Mononuclear cell (primary cell): Measurements from ENCODE around the gene TRAF7. TPM values are rescaled to one million over a fixed set of nuclear protein-coding genes. Genes with fewer than 3 reads are reported as not detected.

Experiments
- H3K27me3 ChIP-seq: 2 replicates; pipeline ENCODE4 v1.6.0; 2011; ENCODE audit warnings: low read length, control low read depth; ENCODE audit not compliant: insufficient read depth
- H3K4me1 ChIP-seq: 2 replicates; pipeline ENCODE4 v1.5.1; 2011; ENCODE audit warnings: mild to moderate bottlenecking, low read length, control low read depth; ENCODE audit not compliant: insufficient read depth
- H3K4me3 ChIP-seq: 2 replicates; pipeline ENCODE4 v1.5.1; 2011; ENCODE audit warnings: mild to moderate bottlenecking, low read length, moderate library complexity
- H3K9me3 ChIP-seq: 2 replicates; pipeline ENCODE4 v1.5.1; 2011; ENCODE audit warnings: low read depth, mild to moderate bottlenecking, control low read depth, low read length
- total RNA-seq: library from RNA; depleted of rRNA; stranded (reverse); fragments of >200 nt; gene quantifications from one replicate; pipeline ENCODE4 v1.2.3, GENCODE V29; 2012

The TRAF7 gene
- total RNA-seq, 1 donor: 17.9 TPM

GRCh38 chr16:2150418-2151187 is 5.0 kb upstream of the TRAF7 start:
- H3K4me3 ChIP-seq: no peak overlapping the region
- H3K9me3 ChIP-seq: no peaks in the 10 kb centered on the region
- peaks cover 6% of the 10 kb centered on the region for H3K27me3 ChIP-seq
- peaks cover 56% of the 10 kb centered on the region for H3K4me1 ChIP-seq

DNA sequence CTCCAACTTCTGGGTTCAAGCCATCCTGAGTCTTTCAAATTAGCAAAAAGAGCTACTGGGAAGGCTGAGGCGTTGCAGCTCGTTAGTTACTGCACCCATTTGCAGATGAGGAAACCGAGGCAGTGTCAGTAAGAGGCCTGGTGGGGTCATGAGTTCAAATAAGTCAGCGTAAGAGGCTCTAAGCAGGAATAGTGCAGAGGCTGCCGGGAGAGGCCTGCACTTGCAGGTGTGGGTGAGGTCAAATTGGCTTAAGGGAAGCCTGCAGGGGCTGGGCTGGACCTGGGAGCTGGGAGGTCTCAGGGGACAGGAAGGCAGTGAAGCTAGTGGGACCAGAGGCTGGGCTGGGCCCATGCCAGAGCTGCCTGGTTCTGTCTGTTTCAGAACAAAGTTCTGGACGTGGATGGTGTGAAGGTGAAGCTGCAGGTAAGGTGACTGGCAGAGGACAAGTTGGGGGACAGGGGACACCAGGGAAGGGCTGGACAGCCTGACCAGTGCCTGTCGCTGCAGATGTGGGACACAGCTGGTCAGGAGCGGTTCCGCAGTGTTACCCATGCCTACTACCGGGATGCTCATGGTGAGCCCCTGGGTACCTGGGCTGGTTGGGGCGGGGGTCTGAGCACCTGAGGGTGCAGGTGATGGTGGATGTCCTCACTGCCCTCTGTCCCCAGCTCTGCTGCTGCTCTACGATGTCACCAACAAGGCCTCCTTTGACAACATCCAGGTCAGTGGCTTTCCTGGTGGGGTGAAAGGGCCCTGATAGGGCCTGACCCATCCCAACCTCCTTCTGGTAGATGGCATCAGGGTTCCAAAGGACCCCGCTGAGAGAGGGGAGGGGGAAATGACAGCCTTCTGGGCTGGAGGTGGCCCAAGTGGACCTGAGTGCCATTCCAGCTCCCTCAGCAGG is 4.1 kb upstream of the TRAF7 start:
- H3K4me3 ChIP-seq: no peak overlapping the region
- H3K4me1 ChIP-seq: peaks cover 60% of the 10 kb centered on the region
- peaks cover 6% of the 10 kb centered on the region for H3K27me3 ChIP-seq
- H3K9me3 ChIP-seq: no peaks in the 10 kb centered on the region

DNA sequence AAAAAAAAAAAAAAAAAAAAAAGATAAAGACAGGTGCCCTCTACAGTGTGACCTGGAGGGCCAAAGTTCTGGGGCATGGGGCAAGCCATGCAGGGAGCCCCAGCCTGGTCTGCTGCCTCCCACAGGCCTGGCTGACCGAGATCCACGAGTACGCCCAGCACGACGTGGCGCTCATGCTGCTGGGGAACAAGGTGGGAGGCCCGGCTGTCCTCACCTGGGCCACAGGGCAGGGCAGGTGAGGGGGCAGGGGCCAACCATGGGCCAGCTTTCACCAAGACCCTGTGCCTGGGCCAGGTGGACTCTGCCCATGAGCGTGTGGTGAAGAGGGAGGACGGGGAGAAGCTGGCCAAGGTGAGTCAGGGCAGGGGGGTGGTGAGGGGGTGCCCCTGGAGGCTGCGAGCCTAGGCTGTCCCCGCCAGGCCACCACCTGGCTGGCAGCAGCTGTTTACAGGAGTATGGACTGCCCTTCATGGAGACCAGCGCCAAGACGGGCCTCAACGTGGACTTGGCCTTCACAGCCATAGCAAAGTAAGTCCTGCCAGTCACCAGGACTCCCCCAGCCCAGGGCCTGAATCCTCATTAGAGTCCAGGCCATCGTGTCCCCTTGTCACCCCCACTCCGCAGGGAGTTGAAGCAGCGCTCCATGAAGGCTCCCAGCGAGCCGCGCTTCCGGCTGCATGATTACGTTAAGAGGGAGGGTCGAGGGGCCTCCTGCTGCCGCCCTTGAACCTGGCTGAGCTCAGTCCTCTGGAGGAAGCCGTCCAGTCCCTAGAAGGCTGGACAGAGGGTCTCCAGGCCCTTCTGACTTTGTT is 2.7 kb upstream of the TRAF7 start:
- Histone ChIP-seq H3K4me3 (peak overlapping the region; percentile 69), H3K9me3 (no peaks in the 10 kb centered on the region), H3K27me3 (peaks cover 6% of the 10 kb centered on the region), H3K4me1 (peaks cover 69% of the 10 kb centered on the region)

DNA sequence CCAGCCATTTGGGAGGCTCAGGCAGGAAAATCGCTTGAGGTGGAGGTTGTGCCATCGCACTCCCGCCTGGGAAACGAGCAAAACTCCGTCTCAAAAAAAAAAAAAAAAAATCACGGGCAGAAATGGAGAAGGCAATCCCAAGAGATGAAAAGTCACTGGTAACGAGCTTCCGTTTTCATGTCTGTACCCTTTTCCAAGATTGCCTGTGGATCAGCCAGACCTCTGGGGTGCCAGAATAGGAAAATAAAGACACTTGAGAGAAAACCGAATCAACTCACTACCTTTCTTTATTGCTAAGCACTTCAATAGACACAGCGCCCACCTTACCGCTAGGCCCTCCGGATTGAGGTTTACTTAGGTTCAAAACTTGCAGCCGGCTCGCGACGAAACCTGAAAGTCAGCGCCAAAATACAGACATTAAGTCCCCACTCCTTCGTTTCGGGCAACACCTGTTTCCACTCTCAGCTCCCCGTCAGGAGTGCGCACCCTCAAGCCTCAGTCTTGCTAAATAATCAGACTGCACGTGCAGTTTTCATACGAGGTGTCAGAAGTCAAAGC is 970 bp upstream of the TRAF7 start:
- Histone ChIP-seq H3K4me1 (peaks cover 58% of the 10 kb centered on the region), H3K4me3 (peak overlapping the region; percentile 69), H3K27me3 (no peaks in the 10 kb centered on the region), H3K9me3 (no peaks in the 10 kb centered on the region)

GRCh38 chr16:2155977-2156848 is 631 bp downstream of the TRAF7 start:
- peak overlapping the region; percentile 69 for H3K4me3 ChIP-seq
- H3K4me1 ChIP-seq: peaks cover 48% of the 10 kb centered on the region
- no peaks in the 10 kb centered on the region for H3K27me3 ChIP-seq
- no peaks in the 10 kb centered on the region for H3K9me3 ChIP-seq

DNA sequence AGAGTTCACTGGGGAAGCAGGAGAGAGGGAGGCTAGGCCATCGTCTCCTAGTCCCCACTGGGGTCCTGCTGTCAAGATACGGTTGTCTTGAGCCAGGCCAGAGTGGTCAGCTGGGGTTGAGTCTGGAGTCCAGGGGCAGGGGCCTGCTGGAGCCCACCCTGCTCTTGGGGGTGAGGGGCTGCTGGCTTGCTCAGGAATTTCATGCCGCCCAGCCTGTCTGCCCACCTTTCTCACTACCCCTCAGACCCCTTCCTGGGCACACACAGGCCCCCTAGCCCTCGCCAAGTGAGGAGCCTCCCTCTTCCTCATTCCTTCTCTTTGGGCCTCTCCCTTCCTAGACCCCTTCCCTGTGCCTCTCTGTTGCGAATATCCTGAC is 1.3 kb downstream of the TRAF7 start:
- no peaks in the 10 kb centered on the region for H3K9me3 ChIP-seq
- no peak overlapping the region for H3K4me3 ChIP-seq
- H3K27me3 ChIP-seq: no peaks in the 10 kb centered on the region
- peaks cover 48% of the 10 kb centered on the region for H3K4me1 ChIP-seq

- peaks cover 44% of the 10 kb centered on the region for H3K4me1 ChIP-seq
- H3K27me3 ChIP-seq: no peaks in the 10 kb centered on the region
- H3K4me3 ChIP-seq: no peak overlapping the region
- no peaks in the 10 kb centered on the region for H3K9me3 ChIP-seq
Observed at GRCh38 chr16:2157480-2158261, 2.1 kb downstream of the TRAF7 start.

GRCh38 chr16:2158262-2158638 is 2.7 kb downstream of the TRAF7 start:
- peaks cover 39% of the 10 kb centered on the region for H3K4me1 ChIP-seq
- no peak overlapping the region for H3K4me3 ChIP-seq
- no peaks in the 10 kb centered on the region for H3K9me3 ChIP-seq
- H3K27me3 ChIP-seq: no peaks in the 10 kb centered on the region

DNA sequence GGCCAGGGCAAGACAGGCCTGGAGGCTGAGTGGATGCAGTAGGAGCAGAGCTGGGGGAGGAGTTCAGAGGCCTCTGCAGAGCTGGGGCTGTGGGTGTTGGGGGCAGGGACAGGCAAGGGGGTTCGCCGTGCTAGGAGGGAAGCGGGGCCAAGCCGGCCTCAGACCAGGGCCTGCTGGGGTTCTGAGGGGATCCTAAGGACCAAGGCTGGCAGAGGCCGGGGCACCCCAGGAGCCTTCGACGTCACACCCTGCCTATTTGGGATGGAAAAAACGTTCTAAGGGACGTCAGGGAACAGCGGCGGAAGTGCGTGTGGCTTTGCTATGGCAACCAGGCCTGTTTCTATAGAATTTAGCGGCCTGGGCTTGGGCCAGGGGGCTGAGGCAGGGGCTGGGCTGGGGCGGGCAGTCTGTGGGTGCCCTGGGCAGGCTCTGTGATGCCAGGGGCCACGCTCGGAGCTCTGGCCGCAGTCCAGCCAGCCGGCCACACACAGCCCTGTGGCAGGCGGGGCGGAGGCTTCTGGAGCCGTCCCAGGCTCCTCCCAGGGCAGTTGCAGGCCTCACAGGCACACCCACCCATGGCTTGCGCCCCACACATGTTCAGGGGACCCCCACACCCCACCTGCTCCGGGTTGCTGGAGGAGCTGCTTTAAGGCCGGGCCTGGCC is 3.7 kb downstream of the TRAF7 start:
- Histone ChIP-seq H3K4me1 (peaks cover 28% of the 10 kb centered on the region), H3K4me3 (no peak overlapping the region), H3K9me3 (no peaks in the 10 kb centered on the region), H3K27me3 (no peaks in the 10 kb centered on the region)

DNA sequence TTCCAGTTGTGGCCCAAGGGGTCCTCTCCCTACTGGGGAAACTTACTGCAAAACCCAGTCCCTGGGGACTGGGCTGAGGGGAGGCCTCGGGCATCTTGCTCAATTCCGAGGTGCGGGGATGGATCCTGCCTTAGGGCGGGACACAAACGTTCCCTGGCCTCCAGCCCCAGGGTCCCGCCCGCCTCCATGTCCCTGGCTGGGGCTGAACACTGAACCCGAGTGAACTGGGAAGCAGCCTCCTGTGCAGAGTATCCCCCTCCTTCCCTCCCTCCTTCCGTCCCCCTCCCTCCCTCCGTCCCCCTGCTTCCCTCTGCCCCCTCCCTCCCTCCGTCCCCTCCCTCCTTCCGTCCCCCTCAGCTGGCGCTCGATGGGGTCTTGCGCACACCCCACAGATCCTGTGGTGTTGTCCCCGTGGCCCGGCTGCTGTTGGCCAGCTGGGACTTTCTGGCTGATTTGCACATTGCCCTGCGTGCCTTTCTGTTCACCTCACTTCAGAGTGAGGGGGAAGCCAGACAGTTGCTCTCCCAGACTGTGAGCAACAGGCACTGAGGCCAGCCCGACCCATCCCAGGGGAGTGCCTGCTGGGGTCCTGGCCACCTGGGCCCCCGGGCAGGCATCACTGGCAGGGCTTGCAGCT is 5.5 kb downstream of the TRAF7 start:
- H3K4me1 ChIP-seq: peaks cover 21% of the 10 kb centered on the region
- no peak overlapping the region for H3K4me3 ChIP-seq
- H3K9me3 ChIP-seq: no peaks in the 10 kb centered on the region
- H3K27me3 ChIP-seq: no peaks in the 10 kb centered on the region

GRCh38 chr16:2161911-2162310 is 6.3 kb downstream of the TRAF7 start:
- Histone ChIP-seq H3K27me3 (no peaks in the 10 kb centered on the region), H3K4me3 (no peak overlapping the region), H3K9me3 (no peaks in the 10 kb centered on the region), H3K4me1 (peaks cover 13% of the 10 kb centered on the region)

DNA sequence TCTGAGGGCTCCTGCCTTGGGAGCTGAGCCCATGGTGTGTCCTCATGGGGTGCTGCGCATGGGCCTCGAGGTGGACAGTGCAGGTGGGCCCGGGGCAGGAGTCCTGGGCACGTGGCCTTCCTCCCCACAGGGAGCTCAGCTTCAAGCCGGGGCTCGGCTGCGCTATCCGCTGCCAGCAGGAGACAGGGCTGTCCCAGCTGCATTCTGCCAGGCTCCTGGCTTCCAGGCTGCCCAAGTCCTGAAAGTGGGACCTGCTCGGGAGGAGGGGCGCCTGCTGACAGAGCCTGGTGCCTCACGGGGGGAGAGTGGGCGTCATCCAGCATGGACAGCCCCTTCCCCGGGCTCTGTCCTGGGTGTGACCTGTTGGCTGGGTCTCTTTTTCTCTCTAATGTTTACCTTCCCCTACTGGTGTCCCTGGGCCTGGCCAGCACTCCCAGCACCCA is 7.1 kb downstream of the TRAF7 start:
- peaks cover 5% of the 10 kb centered on the region for H3K4me1 ChIP-seq
- no peak overlapping the region for H3K4me3 ChIP-seq
- H3K9me3 ChIP-seq: no peaks in the 10 kb centered on the region
- no peaks in the 10 kb centered on the region for H3K27me3 ChIP-seq
